Endothelial cell (in vitro differentiated cells): ENCODE results near the gene NTN5. TPM values are rescaled to one million over a fixed set of nuclear protein-coding genes. Genes with fewer than 3 reads are reported as not detected.

Experiments used
- DNase-seq: peaks from one replicate; pipeline ENCODE4 v3.0.0; 2021; ENCODE audit warnings: low spot score
- H3K27ac Mint-ChIP-seq: one replicate; pipeline ENCODE4 v1.8.0; 2021; ENCODE audit warnings: mixed read lengths, inconsistent platforms; ENCODE audit not compliant: unreplicated experiment
- H3K27me3 Mint-ChIP-seq: one replicate; pipeline ENCODE4 v1.8.0; 2021; ENCODE audit warnings: mild to moderate bottlenecking, moderate library complexity, mixed read lengths, inconsistent platforms; ENCODE audit not compliant: unreplicated experiment
- H3K36me3 Mint-ChIP-seq: one replicate; pipeline ENCODE4 v1.8.0; 2021; ENCODE audit warnings: mild to moderate bottlenecking, low read depth, mixed read lengths, inconsistent platforms; ENCODE audit not compliant: unreplicated experiment
- H3K4me1 Mint-ChIP-seq: one replicate; pipeline ENCODE4 v1.8.0; 2021; ENCODE audit warnings: mild to moderate bottlenecking, mixed read lengths, inconsistent platforms; ENCODE audit not compliant: unreplicated experiment
- H3K4me3 Mint-ChIP-seq: one replicate; pipeline ENCODE4 v1.8.0; 2021; ENCODE audit warnings: mild to moderate bottlenecking, mixed read lengths, inconsistent platforms; ENCODE audit not compliant: unreplicated experiment
- H3K9me3 Mint-ChIP-seq: one replicate; pipeline ENCODE4 v1.8.0; 2021; ENCODE audit warnings: mixed read lengths, inconsistent platforms; ENCODE audit not compliant: unreplicated experiment
- CTCF ChIP-seq: fragments of 200-600 bp; sonication (generic); IDR thresholded peaks from one replicate; pipeline ENCODE4 v1.5.0; 2021; ENCODE audit warnings: antibody characterized with exemption; ENCODE audit not compliant: unreplicated experiment
- total RNA-seq: library from RNA; stranded (reverse); fragmentation: NEBNext Ultra II Directional; extraction: Animal tissue kit (Norgen Biotek cat#: 25700); gene quantifications from one replicate; pipeline ENCODE4 v1.2.1, GENCODE V29; 2021; ENCODE audit not compliant: unreplicated experiment

Gene NTN5
- total RNA-seq, 1 donor from 2014 or later = 0.21 TPM

- Mint-ChIP-seq H3K9me3 (no peaks in the 10 kb centered on the region), H3K27ac (no peak overlapping the region), H3K4me1 (peaks cover 4% of the 10 kb centered on the region), H3K27me3 (peaks cover 14% of the 10 kb centered on the region), H3K36me3 (peaks cover 5% of the 10 kb centered on the region), H3K4me3 (no peak overlapping the region)
- no peak for DNase-seq
- no peak for TF ChIP-seq CTCF
These were observed 751 bp upstream of the NTN5 start for GRCh38 chr19:48673436-48674100.

GRCh38 chr19:48671446-48671995 lies 1.3 kb downstream of the NTN5 start:
- H3K27me3 Mint-ChIP-seq = peaks cover 14% of the 10 kb centered on the region
- no peak overlapping the region for H3K27ac Mint-ChIP-seq
- no peaks in the 10 kb centered on the region for H3K9me3 Mint-ChIP-seq
- no peak for TF ChIP-seq CTCF
- no peak overlapping the region for H3K4me3 Mint-ChIP-seq
- peaks cover 5% of the 10 kb centered on the region for H3K36me3 Mint-ChIP-seq
- H3K4me1 Mint-ChIP-seq = peaks cover 4% of the 10 kb centered on the region
- DNase-seq = no peak

DNA sequence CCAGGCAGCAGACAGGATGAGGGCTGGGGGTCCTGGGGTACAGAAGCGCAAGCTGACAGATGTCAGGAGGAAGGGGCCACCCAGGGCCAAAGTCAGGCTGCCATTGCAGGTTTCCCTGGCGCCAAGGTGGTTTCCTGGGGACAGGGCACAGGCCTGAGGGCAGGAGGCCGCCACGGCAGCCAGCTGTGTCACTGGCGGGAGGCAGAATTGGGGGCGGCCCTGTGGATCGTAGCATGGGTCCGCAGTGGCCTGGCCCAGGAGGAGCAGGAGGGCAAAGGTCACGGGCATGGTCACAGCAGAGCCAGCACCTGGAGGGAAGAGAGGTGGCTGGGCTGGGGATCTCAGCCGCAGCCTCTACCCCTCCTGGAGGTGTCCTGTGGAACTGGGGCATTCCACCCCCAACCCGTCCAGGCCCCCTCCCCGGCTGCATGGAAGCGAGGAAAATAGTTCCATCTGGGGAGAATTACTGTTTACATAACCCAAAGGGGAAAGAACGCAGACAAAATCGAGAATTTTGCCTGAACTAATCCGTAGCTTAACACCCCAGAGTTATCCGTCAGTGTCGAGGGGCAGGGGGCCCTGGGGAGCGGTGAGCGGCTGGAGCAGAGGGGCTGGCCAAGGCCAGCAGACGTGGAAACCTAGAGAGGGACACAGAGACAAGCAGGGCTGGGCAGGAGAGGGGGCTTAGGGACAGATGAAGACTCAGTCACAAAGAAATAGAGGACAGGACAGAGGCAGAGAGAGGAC lies 1.9 kb downstream of the NTN5 start:
- Mint-ChIP-seq H3K9me3 (no peaks in the 10 kb centered on the region), H3K36me3 (peaks cover 5% of the 10 kb centered on the region), H3K27me3 (peaks cover 14% of the 10 kb centered on the region), H3K27ac (no peak overlapping the region), H3K4me3 (no peak overlapping the region), H3K4me1 (peaks cover 4% of the 10 kb centered on the region)
- no peak for TF ChIP-seq CTCF
- DNase-seq = no peak

- Mint-ChIP-seq H3K4me3 (peak overlapping the region; percentile 74), H3K36me3 (peaks cover 5% of the 10 kb centered on the region), H3K9me3 (no peaks in the 10 kb centered on the region), H3K27ac (no peak overlapping the region), H3K4me1 (peaks cover 4% of the 10 kb centered on the region), H3K27me3 (peaks cover 16% of the 10 kb centered on the region)
- TF ChIP-seq CTCF = no peak
- DNase-seq = no peak
These were observed 2.7 kb downstream of the NTN5 start for GRCh38 chr19:48669903-48670668.
